Suprapubic skin (tissue), 3 donors: ENCODE data around the gene ANKRD13B.

ENCODE experiments used
- EP300 ChIP-seq: sonication (generic); formaldehyde crosslinking; IDR thresholded peaks from one replicate; pipeline ENCODE4 v1.6.1; 2017; ENCODE audit warnings: antibody characterized with exemption
- TF ChIP-seq, protein P1 (sequence below), 2 donors: fragments of 200-600 bp in 1 of 2; fragments of 450-650 bp in 1 of 2; sonication (generic) in 1 of 2; IDR thresholded peaks; one replicate each; pipeline ENCODE4 v1.5.1; 2016 to 2019; ENCODE audit warnings: antibody characterized with exemption in 2 of 2, mild to moderate bottlenecking in 1 of 2, moderate library complexity in 1 of 2

GRCh38 chr17:29557739-29558116 is 35.2 kb upstream of the ANKRD13B start:
- TF ChIP-seq EP300, result no peak
- TF ChIP-seq, protein P1, sequence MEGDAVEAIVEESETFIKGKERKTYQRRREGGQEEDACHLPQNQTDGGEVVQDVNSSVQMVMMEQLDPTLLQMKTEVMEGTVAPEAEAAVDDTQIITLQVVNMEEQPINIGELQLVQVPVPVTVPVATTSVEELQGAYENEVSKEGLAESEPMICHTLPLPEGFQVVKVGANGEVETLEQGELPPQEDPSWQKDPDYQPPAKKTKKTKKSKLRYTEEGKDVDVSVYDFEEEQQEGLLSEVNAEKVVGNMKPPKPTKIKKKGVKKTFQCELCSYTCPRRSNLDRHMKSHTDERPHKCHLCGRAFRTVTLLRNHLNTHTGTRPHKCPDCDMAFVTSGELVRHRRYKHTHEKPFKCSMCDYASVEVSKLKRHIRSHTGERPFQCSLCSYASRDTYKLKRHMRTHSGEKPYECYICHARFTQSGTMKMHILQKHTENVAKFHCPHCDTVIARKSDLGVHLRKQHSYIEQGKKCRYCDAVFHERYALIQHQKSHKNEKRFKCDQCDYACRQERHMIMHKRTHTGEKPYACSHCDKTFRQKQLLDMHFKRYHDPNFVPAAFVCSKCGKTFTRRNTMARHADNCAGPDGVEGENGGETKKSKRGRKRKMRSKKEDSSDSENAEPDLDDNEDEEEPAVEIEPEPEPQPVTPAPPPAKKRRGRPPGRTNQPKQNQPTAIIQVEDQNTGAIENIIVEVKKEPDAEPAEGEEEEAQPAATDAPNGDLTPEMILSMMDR (IDR thresholded peaks at IDR 0.05), result no peak
